D721Med (cell line): ENCODE results near the gene ABI2.
"Not testable (repeated sequence)": the region's sequence is repeated elsewhere in the genome, so short reads cannot be mapped to it uniquely, and the experiment has no call there.

Source experiments
- DNase-seq: peaks from one replicate; pipeline ENCODE4 v3.0.0; 2011; ENCODE audit warnings: low spot score; ENCODE audit not compliant: insufficient read length
- FAIRE-seq: peaks from 2 replicates; lab custom pipeline; 2011; peaks lifted over from hg19 to GRCh38; lab: Jason Lieb, UNC
- CTCF ChIP-seq: IDR thresholded peaks from 2 replicates; pipeline ENCODE4 v1.5.1; 2012; ENCODE audit warnings: mild to moderate bottlenecking, control low read depth; ENCODE audit not compliant: insufficient read depth; ENCODE audit errors: missing control alignments

ABI2 gene

GRCh38 chr2:203418271-203418670, 90.1 kb downstream of the ABI2 start:
- DNase-seq: no peak
- FAIRE-seq: no peak
- no peak for TF ChIP-seq CTCF

- DNase-seq: no peak
- TF ChIP-seq CTCF: no peak
- FAIRE-seq: no peak
These were observed 98.9 kb downstream of the ABI2 start for GRCh38 chr2:203427061-203427460.

GRCh38 chr2:203429643-203430042, 101.4 kb downstream of the ABI2 start:
- FAIRE-seq, DNase-seq: not testable (repeated sequence)

GRCh38 chr2:203431391-203432185, 103.4 kb downstream of the ABI2 start:
- FAIRE-seq: no peak
- TF ChIP-seq CTCF: no peak
- DNase-seq: no peak

- no peak for FAIRE-seq
- DNase-seq: no peak
- no peak for TF ChIP-seq CTCF
These were observed 104.6 kb downstream of the ABI2 start for GRCh38 chr2:203432811-203433210.

GRCh38 chr2:203436496-203436895, 108.3 kb downstream of the ABI2 start:
- DNase-seq: no peak
- TF ChIP-seq CTCF: no peak
- no peak for FAIRE-seq

GRCh38 chr2:203437511-203437910, 109.3 kb downstream of the ABI2 start:
- DNase-seq (no peak), FAIRE-seq (no peak)
- no peak for TF ChIP-seq CTCF
